Stimulated activated CD4-positive, alpha-beta T cell treated with anti-CD3 and anti-CD28 coated beads, Interleukin-1b, Interleukin-23, amount 100 ng/mL, for 1 hour (primary cell): ENCODE results near the gene BICC1.

ENCODE experiments used
- DNase-seq, 2 donors: peaks; one replicate each; pipeline ENCODE4 v3.0.0-alpha.2; 2020; ENCODE audit warnings: low read depth in 2 of 2

Gene BICC1

GRCh38 chr10:58780476-58780875 lies 267.8 kb downstream of the BICC1 start:
- DNase-seq: no peak

- no peak for DNase-seq
Measured at GRCh38 chr10:58781873-58782488, 269.3 kb downstream of the BICC1 start.

- DNase-seq: no peak
Measured at GRCh38 chr10:58782876-58783851, 270.5 kb downstream of the BICC1 start.

- no peak for DNase-seq
Measured at GRCh38 chr10:58784361-58784760, 271.7 kb downstream of the BICC1 start.

DNA sequence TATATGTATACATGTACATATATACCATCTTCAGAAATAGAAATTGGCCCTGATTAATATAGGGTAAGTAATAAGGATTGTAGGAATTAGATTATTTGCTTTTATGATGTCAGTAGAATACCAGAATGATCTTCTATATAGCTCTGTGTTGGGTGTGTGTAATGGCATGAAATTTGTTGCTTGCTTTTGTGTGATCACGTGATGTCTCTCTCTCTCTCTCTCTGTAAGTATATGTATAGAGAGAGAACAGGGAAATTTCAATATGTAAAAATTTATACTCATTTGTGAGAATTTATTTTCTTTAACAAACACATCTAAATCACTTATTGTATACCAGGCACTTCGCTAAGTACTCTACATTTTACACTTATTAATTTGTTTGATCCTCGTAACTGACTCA lies 272.7 kb downstream of the BICC1 start:
- DNase-seq: no peak

GRCh38 chr10:58791137-58791536 lies 278.5 kb downstream of the BICC1 start:
- no peak for DNase-seq

- DNase-seq: no peak
Measured at GRCh38 chr10:58795560-58795959, 282.9 kb downstream of the BICC1 start.

GRCh38 chr10:58796242-58796641 lies 283.6 kb downstream of the BICC1 start:
- DNase-seq: no peak

DNA sequence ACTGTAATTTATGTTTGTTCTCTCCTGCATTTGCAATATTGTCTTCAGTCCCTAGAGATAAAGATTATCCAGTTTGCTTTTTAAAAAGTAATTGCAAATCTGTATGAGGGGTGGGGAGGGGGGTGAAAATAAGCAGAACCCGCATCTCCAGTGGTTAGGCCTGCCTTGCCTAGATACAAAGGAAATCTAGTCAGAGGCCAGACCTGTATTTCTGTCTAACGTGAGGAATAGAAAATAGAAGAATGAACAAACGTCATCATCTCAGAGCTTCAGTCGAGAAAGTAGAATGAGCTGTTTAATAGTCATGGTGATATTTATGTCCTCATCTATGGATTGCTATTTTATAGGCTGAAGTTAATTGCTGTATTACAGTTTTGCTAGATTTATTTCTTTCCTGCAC lies 284.2 kb downstream of the BICC1 start:
- no peak for DNase-seq

DNA sequence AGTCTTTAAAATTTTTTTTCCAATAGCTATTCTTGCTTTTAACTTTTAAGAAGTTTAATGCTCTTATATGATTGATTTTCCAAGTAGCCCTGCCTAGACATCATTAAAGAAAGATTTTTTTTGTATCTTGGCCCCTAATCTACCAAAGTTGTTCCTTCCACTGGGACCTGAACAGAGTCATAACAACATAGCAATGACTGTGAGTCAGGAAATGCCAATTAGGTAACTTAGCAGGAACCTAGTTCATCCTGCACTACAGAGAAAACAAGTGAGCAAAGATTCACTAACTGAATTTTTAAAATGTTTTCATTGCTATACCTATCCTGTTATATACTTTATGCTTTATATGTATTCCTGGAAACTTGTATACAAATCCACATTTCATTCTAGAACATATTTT lies 284.7 kb downstream of the BICC1 start:
- no peak for DNase-seq

- no peak for DNase-seq
Measured at GRCh38 chr10:58802047-58802446, 289.4 kb downstream of the BICC1 start.

DNA sequence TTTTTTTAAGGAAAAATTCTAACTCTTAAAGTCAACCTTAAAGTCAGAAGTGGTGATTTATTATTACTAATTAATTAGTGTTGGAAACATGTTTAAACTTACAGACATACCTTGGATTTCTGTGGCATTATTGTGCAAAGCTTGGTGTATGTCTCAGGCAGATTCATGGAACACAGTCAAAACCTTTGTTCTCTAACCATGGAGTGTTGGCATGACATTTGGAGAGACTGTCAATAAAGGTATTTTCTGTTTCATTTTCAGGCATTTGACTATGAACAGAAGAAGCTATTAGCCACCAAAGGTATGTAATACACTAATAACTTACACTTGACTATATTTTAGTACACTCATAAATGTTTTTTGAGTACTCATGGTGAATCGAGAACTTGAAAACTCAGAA lies 293.7 kb downstream of the BICC1 start:
- DNase-seq: no peak

- no peak for DNase-seq
Measured at GRCh38 chr10:58806970-58807628, 294.4 kb downstream of the BICC1 start.

- DNase-seq: no peak
Measured at GRCh38 chr10:58807629-58808022, 295.0 kb downstream of the BICC1 start.

GRCh38 chr10:58810751-58811150 lies 298.1 kb downstream of the BICC1 start:
- no peak for DNase-seq

DNA sequence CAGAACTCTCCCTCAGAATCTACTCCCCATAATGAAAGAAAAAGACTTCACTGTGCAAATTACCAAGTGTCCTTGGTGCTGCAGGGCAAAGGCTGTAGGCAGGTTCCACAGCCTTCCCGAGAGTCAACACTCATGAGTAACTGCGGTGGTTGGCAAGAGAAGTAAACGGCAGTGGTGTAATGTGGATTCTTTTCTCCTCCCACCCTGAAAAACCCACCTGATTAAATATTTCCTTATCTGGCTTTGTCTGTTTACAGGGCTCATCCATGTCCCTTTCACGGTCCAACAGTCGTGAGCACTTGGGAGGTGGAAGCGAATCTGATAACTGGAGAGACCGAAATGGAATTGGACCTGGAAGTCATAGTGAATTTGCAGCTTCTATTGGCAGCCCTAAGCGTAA lies 300.9 kb downstream of the BICC1 start:
- no peak for DNase-seq

- DNase-seq: no peak
Measured at GRCh38 chr10:58817201-58817846, 304.7 kb downstream of the BICC1 start.

DNA sequence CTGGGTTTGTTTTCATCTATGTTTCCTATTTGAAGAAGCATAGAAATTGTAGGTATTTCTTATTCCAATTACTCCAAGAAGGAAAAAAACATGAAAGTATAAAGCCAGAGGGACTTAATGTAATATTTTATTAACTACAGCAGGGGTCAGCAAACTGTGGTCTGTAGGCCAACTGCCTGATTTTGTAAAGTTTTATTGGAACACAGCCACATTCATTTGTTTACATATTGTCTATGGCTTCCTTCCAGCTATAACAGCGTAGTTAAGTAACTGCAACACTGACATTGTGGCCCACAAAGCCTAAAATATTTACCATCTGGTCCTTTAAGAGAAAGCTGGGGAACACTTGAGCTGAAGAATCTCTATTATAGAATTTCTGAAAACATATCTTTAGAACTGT lies 306.2 kb downstream of the BICC1 start:
- no peak for DNase-seq

DNA sequence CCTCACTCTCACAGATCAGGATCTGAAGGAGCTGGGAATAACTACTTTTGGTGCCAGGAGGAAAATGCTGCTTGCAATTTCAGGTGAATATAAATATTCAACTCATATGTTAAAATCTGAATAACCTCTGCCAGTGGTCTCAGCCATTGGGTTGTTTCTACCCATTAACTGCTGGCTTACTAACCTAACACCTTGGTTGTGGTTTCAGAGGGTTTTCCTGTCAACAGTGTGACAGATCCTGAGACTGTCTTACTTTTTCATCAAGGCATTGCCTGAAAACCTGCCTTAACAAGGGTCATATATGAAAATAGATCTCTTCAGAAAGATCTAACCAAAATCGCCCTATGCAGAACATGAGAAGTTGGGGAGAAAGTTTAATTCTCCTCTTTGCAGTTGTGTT lies 307.7 kb downstream of the BICC1 start:
- DNase-seq: no peak

DNA sequence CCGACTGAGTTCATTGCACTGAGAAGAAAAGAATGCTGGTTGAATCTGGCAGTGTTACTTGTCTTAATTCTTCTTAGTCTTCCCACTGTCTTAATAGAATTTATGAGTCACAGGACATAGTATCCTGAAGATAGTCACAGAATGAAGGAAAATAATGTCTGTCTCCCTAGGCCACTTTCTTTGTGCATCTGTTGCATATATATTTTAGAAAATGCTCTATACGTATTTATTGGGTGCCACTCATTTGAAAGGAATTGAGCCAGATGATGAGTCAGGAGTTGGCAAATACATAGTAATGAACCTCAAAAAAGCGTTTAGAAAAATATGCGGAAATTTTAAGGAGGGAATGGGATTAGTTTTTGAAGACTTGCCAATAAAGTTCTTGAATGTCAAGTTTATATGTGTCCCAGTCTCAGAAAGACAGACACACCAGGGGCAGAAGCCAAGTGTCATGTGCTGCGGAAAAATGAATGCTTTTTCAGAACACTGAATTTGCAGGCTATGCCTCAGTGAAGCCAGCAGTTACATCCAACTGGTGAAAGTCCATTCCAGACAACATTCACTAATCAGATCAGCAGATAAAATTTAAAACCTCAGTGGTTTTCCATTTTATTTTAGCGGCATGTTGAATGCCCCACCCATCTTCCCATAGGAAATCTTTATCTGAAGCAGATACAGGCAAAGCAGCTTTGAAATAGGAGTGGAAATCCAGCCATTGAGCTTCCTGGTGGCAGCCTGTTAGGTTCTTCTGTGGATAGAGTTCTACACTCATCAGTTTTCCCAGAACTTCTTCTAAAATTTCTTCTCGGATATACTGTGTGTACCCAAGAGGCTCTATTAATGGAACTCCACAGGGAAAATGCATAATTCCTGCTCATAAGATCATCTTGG lies 308.4 kb downstream of the BICC1 start:
- no peak for DNase-seq

DNA sequence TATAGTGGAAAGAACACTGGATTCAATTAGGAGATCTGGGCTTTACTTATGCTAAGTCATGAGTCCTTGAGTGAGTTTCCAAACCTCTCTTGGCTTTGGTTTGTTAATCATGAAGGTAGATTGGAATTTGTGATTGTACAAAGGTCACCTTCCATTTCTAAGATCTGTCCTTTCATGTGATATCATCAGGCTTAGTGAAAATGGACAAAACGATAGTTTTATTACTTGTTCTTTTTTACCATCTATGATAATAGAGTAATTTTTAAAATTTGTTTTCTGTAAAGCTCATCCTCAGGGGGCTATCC lies 309.0 kb downstream of the BICC1 start:
- no peak for DNase-seq
